ENCODE results near the gene ARHGEF28.

ARHGEF28 gene

DNA sequence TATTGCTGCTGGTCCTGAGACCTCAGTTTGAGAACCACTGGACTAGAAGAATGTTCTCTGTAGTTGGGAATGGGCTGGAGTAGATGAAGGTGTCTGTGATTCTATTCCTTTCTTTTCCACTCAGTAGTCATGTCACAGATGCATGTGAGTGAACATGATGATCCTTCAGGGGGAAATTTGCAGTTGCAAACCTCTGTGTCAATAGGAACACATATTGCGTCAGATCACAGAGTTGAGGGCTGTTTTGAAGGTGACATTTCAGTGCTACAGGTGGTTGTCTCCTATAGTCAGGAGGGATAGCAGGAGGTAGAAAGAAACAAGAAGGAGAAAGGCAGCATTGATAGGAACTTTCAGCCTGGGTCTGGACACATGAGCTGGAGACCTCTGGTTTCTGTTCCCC, 239.3 kb downstream of the ARHGEF28 start:
- H3K27me3 ChIP-seq (ENCODE audit: insufficient read depth, low read length, poor library complexity), result peaks cover 5% of the 10 kb centered on the region
- no peak for DNase-seq
- no peak overlapping the region for H3K4me2 ChIP-seq (ENCODE audit: insufficient read depth, low read length)
- no peaks in the 10 kb centered on the region for H4K20me1 ChIP-seq (ENCODE audit: insufficient read depth, low read length)
- TF ChIP-seq EZH2 (IDR thresholded peaks at IDR 0.05; ENCODE audit: borderline replicate concordance, low read depth, low read length, severe bottlenecking) (no peak), CTCF (IDR thresholded peaks at IDR 0.05; ENCODE audit: borderline replicate concordance, extremely low read depth, low read length, poor library complexity, severe bottlenecking) (no peak)
- H3K36me3 ChIP-seq (ENCODE audit: insufficient read depth, low read length), result no peaks in the 10 kb centered on the region
- no peak overlapping the region for H3K9ac ChIP-seq (ENCODE audit: low read depth, low read length)
- H3K4me1 ChIP-seq (ENCODE audit: insufficient read depth, low read length), result no peaks in the 10 kb centered on the region
- no peak overlapping the region for H2AFZ ChIP-seq (ENCODE audit: low read depth, low read length)
- H3K4me3 ChIP-seq (ENCODE audit: low read depth in 1 of 2, low read length in 2 of 2), result no peak overlapping the region
- no peak overlapping the region for H3K27ac ChIP-seq (ENCODE audit: low read length)
- ATAC-seq (ENCODE audit: insufficient read depth, low read depth), result no peak
- H3K9me3 ChIP-seq (ENCODE audit: insufficient read depth, low read length, severe bottlenecking), result no peaks in the 10 kb centered on the region
- no peaks in the 10 kb centered on the region for H3K79me2 ChIP-seq (ENCODE audit: insufficient read depth, low read length)

DNA sequence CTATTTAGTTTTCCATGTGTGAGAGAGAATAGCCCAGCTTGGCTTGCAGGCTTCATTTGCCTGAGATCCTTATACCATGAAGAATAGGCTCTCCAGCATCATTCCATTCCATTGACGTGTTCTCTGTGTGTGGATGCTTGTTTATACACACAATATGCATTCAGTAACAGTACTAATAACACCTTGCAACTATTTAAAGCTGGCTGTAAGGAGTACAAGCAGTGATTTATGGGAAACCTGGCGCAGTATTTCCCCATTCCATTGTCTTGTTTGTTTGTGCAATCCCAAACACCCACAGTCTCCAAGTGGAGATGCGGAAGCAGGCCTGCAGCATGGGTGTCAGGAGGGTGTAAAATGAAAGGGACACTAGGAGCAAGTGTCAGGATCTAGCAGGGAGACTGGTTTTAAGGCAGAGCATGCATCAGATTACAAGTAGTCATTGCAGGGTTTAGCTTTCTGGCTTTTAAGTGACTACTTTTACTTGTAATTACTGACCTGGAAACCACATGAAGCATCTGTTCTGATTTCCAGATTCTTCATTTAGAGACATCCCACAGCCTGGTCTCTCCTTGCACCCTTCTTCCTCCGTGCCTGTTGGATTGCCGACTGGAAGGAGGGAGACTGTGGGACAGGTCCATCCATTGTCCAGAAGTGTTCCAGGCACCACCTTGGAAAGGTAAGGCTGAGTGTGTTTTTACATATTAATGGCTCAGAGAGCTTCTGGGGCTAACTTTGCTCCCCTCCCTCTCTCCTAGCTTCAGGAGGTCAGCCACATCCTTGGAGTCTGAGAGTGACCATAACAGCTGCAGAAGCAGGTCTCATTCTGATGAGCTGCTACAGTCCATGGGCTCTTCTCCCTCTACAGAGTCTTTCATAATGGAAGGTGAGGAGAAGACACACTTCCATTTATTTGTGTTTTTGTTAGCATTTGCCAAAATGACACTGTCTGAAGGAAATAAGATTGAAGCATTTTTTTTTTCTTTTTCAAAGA, 241.6 kb downstream of the ARHGEF28 start:
- Histone ChIP-seq H3K4me3 (ENCODE audit: low read depth in 1 of 2, low read length in 2 of 2) (no peak overlapping the region), H4K20me1 (ENCODE audit: insufficient read depth, low read length) (no peaks in the 10 kb centered on the region), H3K9me3 (ENCODE audit: insufficient read depth, low read length, severe bottlenecking) (no peaks in the 10 kb centered on the region), H3K4me2 (ENCODE audit: insufficient read depth, low read length) (no peak overlapping the region), H3K27ac (ENCODE audit: low read length) (no peak overlapping the region), H3K9ac (ENCODE audit: low read depth, low read length) (no peak overlapping the region), H3K36me3 (ENCODE audit: insufficient read depth, low read length) (no peaks in the 10 kb centered on the region), H3K4me1 (ENCODE audit: insufficient read depth, low read length) (no peaks in the 10 kb centered on the region), H3K27me3 (ENCODE audit: insufficient read depth, low read length, poor library complexity) (peaks cover 5% of the 10 kb centered on the region), H2AFZ (ENCODE audit: low read depth, low read length) (no peak overlapping the region), H3K79me2 (ENCODE audit: insufficient read depth, low read length) (no peaks in the 10 kb centered on the region)
- DNase-seq, result no peak
- ATAC-seq (ENCODE audit: insufficient read depth, low read depth), result no peak
- no peak for TF ChIP-seq CTCF (IDR thresholded peaks at IDR 0.05; ENCODE audit: borderline replicate concordance, extremely low read depth, low read length, poor library complexity, severe bottlenecking)
- no peak for TF ChIP-seq EZH2 (IDR thresholded peaks at IDR 0.05; ENCODE audit: borderline replicate concordance, low read depth, low read length, severe bottlenecking)

DNA sequence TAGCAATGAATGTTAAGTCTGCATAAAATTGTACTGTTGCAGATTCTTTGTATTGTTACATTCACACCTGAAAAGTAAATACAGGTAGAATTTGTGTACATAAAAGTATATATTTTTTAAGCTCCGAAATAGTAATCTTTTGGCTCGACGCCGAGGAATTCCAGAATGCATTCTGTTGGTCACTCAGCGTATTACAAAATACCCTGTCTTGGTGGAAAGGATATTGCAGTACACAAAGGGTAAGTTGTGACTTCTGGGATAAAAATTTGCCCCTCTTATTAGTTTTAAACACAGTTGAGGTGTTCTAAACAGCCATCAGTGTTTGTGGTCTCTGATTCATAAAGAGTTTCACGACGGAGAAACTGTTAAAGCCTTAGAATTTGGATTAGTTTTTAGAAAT, 257.6 kb downstream of the ARHGEF28 start:
- Histone ChIP-seq H3K27ac (ENCODE audit: low read length) (no peak overlapping the region), H3K4me3 (ENCODE audit: low read depth in 1 of 2, low read length in 2 of 2) (no peak overlapping the region), H3K9ac (ENCODE audit: low read depth, low read length) (no peak overlapping the region), H4K20me1 (ENCODE audit: insufficient read depth, low read length) (no peaks in the 10 kb centered on the region), H2AFZ (ENCODE audit: low read depth, low read length) (no peak overlapping the region), H3K9me3 (ENCODE audit: insufficient read depth, low read length, severe bottlenecking) (no peaks in the 10 kb centered on the region), H3K79me2 (ENCODE audit: insufficient read depth, low read length) (no peaks in the 10 kb centered on the region), H3K4me2 (ENCODE audit: insufficient read depth, low read length) (no peak overlapping the region), H3K36me3 (ENCODE audit: insufficient read depth, low read length) (no peaks in the 10 kb centered on the region), H3K4me1 (ENCODE audit: insufficient read depth, low read length) (no peaks in the 10 kb centered on the region), H3K27me3 (ENCODE audit: insufficient read depth, low read length, poor library complexity) (no peaks in the 10 kb centered on the region)
- ATAC-seq (ENCODE audit: insufficient read depth, low read depth) (no peak), DNase-seq (no peak)
- TF ChIP-seq CTCF (IDR thresholded peaks at IDR 0.05; ENCODE audit: borderline replicate concordance, extremely low read depth, low read length, poor library complexity, severe bottlenecking) (no peak), EZH2 (IDR thresholded peaks at IDR 0.05; ENCODE audit: borderline replicate concordance, low read depth, low read length, severe bottlenecking) (no peak)

All from DND-41 (cell line).